C4-2B (cell line): ENCODE data around the gene CACNA2D1.

Source experiments
- ZFX ChIP-seq: fragments of 450-650 bp; IDR thresholded peaks from 2 replicates; pipeline ENCODE4 v1.6.1; 2017
- TF ChIP-seq, protein P1 (sequence below): fragments of 450-650 bp; conservative IDR thresholded peaks from 2 replicates; pipeline ENCODE4 v1.5.1; 2017; ENCODE audit warnings: mild to moderate bottlenecking

DNA sequence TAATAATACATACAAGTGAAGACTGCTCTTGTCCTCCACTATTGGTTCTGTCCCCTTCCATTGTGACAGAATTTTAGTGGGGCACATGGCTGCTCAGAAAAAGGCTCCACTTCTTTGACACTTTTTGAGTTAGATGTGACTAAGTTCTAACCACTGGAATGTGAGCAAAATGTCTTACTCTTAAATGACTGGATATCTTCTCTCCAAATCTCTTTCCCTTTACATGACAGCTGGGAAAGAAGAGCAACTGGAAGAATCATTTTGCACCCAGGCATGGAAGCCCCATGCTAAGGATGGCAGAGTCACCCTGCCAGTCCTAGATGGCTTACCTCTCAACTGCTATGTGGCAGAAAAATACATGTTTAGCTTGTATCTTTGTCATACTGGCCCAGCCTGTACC, 97.7 kb downstream of the CACNA2D1 start:
- TF ChIP-seq, protein P1, sequence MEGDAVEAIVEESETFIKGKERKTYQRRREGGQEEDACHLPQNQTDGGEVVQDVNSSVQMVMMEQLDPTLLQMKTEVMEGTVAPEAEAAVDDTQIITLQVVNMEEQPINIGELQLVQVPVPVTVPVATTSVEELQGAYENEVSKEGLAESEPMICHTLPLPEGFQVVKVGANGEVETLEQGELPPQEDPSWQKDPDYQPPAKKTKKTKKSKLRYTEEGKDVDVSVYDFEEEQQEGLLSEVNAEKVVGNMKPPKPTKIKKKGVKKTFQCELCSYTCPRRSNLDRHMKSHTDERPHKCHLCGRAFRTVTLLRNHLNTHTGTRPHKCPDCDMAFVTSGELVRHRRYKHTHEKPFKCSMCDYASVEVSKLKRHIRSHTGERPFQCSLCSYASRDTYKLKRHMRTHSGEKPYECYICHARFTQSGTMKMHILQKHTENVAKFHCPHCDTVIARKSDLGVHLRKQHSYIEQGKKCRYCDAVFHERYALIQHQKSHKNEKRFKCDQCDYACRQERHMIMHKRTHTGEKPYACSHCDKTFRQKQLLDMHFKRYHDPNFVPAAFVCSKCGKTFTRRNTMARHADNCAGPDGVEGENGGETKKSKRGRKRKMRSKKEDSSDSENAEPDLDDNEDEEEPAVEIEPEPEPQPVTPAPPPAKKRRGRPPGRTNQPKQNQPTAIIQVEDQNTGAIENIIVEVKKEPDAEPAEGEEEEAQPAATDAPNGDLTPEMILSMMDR: no peak
- no peak for TF ChIP-seq ZFX
